C4-2B (cell line): Measurements from ENCODE around the gene KMT2B.
"Not testable (repeated sequence)": the region's sequence is repeated elsewhere in the genome, so short reads cannot be mapped to it uniquely, and the experiment has no call there.

Experiments used
- CTCF ChIP-seq: fragments of 450-650 bp; conservative IDR thresholded peaks from 2 replicates; pipeline ENCODE4 v1.5.1; 2017; ENCODE audit warnings: mild to moderate bottlenecking
- ZFX ChIP-seq: fragments of 450-650 bp; IDR thresholded peaks from 2 replicates; pipeline ENCODE4 v1.6.1; 2017

GRCh38 chr19:35691106-35691505, 26.7 kb upstream of the KMT2B start:
- not testable (repeated sequence) for TF ChIP-seq CTCF, ZFX
